OCI-LY1 (cell line): ENCODE data around the gene SNRNP200.
A peak's percentile ranks its signal among the peaks of the same experiment; 100 is the strongest.
"Not testable (repeated sequence)": the region's sequence is repeated elsewhere in the genome, so short reads cannot be mapped to it uniquely, and the experiment has no call there.

Experiments used
- H2AFZ ChIP-seq: fragments of 200-600 bp; sonication (generic), shearing (Covaris generic); 2 replicates; pipeline ENCODE4 v1.6.0; 2014; ENCODE audit warnings: antibody characterized with exemption, mild to moderate bottlenecking, low read length
- H3F3A ChIP-seq: fragments of 200-600 bp; sonication (generic), shearing (Covaris generic); 2 replicates; pipeline ENCODE4 v1.6.0; 2014; ENCODE audit warnings: mild to moderate bottlenecking, antibody characterized with exemption, low read length, moderate library complexity; ENCODE audit not compliant: insufficient read depth
- H3K27ac ChIP-seq: fragments of 200-600 bp; sonication (generic); 2 replicates; pipeline ENCODE4 v1.5.1; 2014; ENCODE audit warnings: low read length, mixed run types, mild to moderate bottlenecking, low read depth; ENCODE audit not compliant: poor library complexity, severe bottlenecking
- H3K27me3 ChIP-seq: fragments of 200-600 bp; sonication (generic); 2 replicates; pipeline ENCODE4 v1.6.0; 2014; ENCODE audit warnings: antibody characterized with exemption, mild to moderate bottlenecking, low read length, moderate library complexity; ENCODE audit not compliant: insufficient read depth
- H3K36me3 ChIP-seq: fragments of 200-600 bp; sonication (generic); 2 replicates; pipeline ENCODE4 v1.6.1; 2014; ENCODE audit warnings: mild to moderate bottlenecking, antibody characterized with exemption, low read length, moderate library complexity, mixed read lengths; ENCODE audit not compliant: insufficient read depth
- H3K4me1 ChIP-seq: fragments of 200-600 bp; sonication (generic); 2 replicates; pipeline ENCODE4 v1.5.1; 2014; ENCODE audit warnings: mild to moderate bottlenecking, low read length, moderate library complexity; ENCODE audit not compliant: insufficient read depth, severe bottlenecking
- H3K4me2 ChIP-seq: fragments of 200-600 bp; sonication (generic), shearing (Covaris generic); 2 replicates; pipeline ENCODE4 v1.6.1; 2014; ENCODE audit warnings: low read length
- H3K4me3 ChIP-seq: fragments of 200-600 bp; sonication (generic); 2 replicates; pipeline ENCODE4 v1.5.1; 2014; ENCODE audit warnings: low read length, low read depth, mild to moderate bottlenecking, mixed read lengths; ENCODE audit not compliant: poor library complexity, severe bottlenecking
- H3K79me2 ChIP-seq: fragments of 200-600 bp; shearing (Covaris generic); 2 replicates; pipeline ENCODE4 v1.6.1; 2016; ENCODE audit warnings: mixed run types, low read length, mixed read lengths; ENCODE audit not compliant: insufficient read depth
- H3K9ac ChIP-seq: fragments of 200-600 bp; sonication (generic), shearing (Covaris generic); 2 replicates; pipeline ENCODE4 v1.6.1; 2014; ENCODE audit warnings: mild to moderate bottlenecking, low read length, mixed read lengths
- H3K9me2 ChIP-seq: fragments of 200-600 bp; sonication (generic), shearing (Covaris generic); 2 replicates; pipeline ENCODE4 v1.6.1; 2014; ENCODE audit warnings: low read depth, mild to moderate bottlenecking, low read length, mixed read lengths
- H3K9me3 ChIP-seq: fragments of 200-600 bp; shearing (Covaris generic); 2 replicates; pipeline ENCODE4 v1.6.1; 2014; ENCODE audit warnings: low read length, mixed read lengths
- H4K20me1 ChIP-seq: fragments of 200-600 bp; sonication (generic), shearing (Covaris generic); 2 replicates; pipeline ENCODE4 v1.6.0; 2016; ENCODE audit warnings: mild to moderate bottlenecking, low read length; ENCODE audit not compliant: insufficient read depth
- EZH2 ChIP-seq: fragments of 200-600 bp; sonication (generic), shearing (Covaris generic); IDR thresholded peaks from 2 replicates; pipeline ENCODE4 v1.8.0; 2017; ENCODE audit warnings: borderline replicate concordance, mixed run types, mild to moderate bottlenecking, antibody characterized with exemption, low read length, moderate library complexity, mixed read lengths
- TF ChIP-seq, protein P1 (sequence below): fragments of 200-600 bp; sonication (generic), shearing (Covaris generic); IDR thresholded peaks from 2 replicates; pipeline ENCODE4 v1.5.1; 2017; ENCODE audit warnings: mild to moderate bottlenecking, antibody characterized with exemption, low read length, moderate library complexity, mixed read lengths

Gene SNRNP200

DNA sequence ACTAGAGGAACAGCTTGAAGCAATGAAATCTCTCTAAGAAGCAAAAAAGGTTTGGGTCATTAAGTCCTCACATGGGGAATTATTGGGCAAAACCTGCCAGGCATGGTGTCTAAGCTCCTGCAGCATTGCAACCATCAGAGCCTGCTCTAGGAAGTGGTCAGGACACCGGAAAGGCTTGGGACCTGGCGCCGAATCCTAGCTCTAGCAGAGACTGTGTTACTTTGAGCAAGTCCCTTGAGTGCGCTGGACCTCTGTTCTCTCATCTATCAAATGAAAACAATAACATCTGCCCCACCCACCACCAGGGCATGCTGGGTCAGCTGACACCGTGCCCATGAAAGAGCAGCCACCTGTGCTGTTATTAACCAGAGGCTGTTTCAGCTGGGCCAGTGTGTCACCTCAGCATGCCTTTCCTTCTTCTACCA is 45.8 kb downstream of the SNRNP200 start:
- H3K9me3 ChIP-seq: no peaks in the 10 kb centered on the region
- peaks cover 42% of the 10 kb centered on the region; the same call in 1 of the 2 replicates for H3K36me3 ChIP-seq
- H3K9ac ChIP-seq: peak overlapping the region; percentile 43; the same call in 1 of the 2 replicates
- H3K79me2 ChIP-seq: peaks cover 4% of the 10 kb centered on the region; the same call in 1 of the 2 replicates
- peak overlapping the region; percentile 2 for H3K4me3 ChIP-seq
- peaks cover 47% of the 10 kb centered on the region for H3K4me1 ChIP-seq
- H3K27ac ChIP-seq: peak overlapping the region; percentile 80
- peak overlapping the region; percentile 21; the same call in 1 of the 2 replicates for H3K4me2 ChIP-seq
- H3F3A ChIP-seq: no peaks in the 10 kb centered on the region
- H4K20me1 ChIP-seq: no peaks in the 10 kb centered on the region
- H2AFZ ChIP-seq: no peak overlapping the region
- H3K9me2 ChIP-seq: no peaks in the 10 kb centered on the region
- no peaks in the 10 kb centered on the region for H3K27me3 ChIP-seq
- TF ChIP-seq EZH2: no peak
- TF ChIP-seq, protein P1, sequence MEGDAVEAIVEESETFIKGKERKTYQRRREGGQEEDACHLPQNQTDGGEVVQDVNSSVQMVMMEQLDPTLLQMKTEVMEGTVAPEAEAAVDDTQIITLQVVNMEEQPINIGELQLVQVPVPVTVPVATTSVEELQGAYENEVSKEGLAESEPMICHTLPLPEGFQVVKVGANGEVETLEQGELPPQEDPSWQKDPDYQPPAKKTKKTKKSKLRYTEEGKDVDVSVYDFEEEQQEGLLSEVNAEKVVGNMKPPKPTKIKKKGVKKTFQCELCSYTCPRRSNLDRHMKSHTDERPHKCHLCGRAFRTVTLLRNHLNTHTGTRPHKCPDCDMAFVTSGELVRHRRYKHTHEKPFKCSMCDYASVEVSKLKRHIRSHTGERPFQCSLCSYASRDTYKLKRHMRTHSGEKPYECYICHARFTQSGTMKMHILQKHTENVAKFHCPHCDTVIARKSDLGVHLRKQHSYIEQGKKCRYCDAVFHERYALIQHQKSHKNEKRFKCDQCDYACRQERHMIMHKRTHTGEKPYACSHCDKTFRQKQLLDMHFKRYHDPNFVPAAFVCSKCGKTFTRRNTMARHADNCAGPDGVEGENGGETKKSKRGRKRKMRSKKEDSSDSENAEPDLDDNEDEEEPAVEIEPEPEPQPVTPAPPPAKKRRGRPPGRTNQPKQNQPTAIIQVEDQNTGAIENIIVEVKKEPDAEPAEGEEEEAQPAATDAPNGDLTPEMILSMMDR: no peak

DNA sequence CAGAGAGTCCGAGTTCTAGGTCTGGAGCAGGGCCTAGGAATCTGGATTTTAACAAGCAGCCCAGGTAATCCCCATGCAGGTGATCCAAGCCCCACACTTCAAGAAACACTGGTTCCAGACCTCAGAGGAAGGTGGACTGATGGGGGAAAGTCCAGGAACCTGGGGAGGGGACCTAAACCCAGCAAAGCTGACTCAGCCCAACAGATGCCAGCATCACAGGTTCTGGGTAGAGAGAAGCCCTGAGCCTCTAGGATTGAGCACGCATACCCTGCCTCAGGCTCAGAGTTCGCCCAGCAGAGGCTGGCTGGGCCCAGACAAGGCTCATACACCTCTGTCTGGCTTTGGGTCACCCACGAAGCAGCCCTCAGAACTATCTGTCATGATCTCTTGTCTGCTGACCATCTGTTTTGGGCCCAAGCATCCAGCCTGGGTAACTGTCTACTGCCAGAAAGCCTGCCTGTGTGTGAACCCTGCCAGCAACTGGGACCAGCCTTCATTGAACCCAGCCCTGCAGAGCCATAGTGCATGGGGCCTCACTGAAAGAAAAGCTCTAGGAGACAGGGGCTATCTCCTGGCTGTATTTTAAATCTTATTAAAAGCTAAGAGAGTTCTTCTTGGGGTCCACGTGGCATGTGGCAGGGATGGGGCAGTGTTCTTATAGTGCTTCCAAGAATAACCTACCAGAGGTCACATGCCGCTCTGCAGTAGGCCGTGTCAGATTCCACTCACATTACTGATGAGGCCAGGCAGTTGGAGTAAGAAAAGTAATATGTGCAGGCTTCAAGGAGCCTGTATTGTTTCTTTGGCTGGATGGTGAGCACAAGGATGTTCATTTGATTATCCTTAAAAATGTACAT is 47.0 kb downstream of the SNRNP200 start:
- Histone ChIP-seq H3F3A (no peaks in the 10 kb centered on the region), H3K9me3 (no peaks in the 10 kb centered on the region), H3K9me2 (no peaks in the 10 kb centered on the region), H3K36me3 (peaks cover 49% of the 10 kb centered on the region), H3K27me3 (no peaks in the 10 kb centered on the region), H3K27ac (no peak overlapping the region), H4K20me1 (no peaks in the 10 kb centered on the region), H2AFZ (no peak overlapping the region), H3K9ac (no peak overlapping the region), H3K4me1 (peaks cover 36% of the 10 kb centered on the region), H3K4me3 (no peak overlapping the region), H3K79me2 (no peaks in the 10 kb centered on the region), H3K4me2 (no peak overlapping the region)
- no peak for TF ChIP-seq EZH2
- TF ChIP-seq, protein P1: no peak

GRCh38 chr2:96257744-96258143 is 47.6 kb downstream of the SNRNP200 start:
- H3K27ac ChIP-seq, H3K27me3 ChIP-seq, H3K9me3 ChIP-seq, H3K4me3 ChIP-seq, H3K4me2 ChIP-seq, H3K9ac ChIP-seq, H3K9me2 ChIP-seq, H3K79me2 ChIP-seq, H4K20me1 ChIP-seq, H2AFZ ChIP-seq, H3F3A ChIP-seq: not testable (repeated sequence)
- H3K36me3 ChIP-seq: peaks cover 55% of the 10 kb centered on the region
- peaks cover 36% of the 10 kb centered on the region for H3K4me1 ChIP-seq
